SU-DHL-6 (cell line): Measurements from ENCODE around the gene AGTPBP1.

Experiments
- CTCF ChIP-seq: fragments of 200-600 bp; sonication (generic); IDR thresholded peaks from one replicate; pipeline ENCODE4 v1.5.1; 2017; ENCODE audit warnings: antibody characterized with exemption, mild to moderate bottlenecking, low read length, moderate library complexity; ENCODE audit not compliant: insufficient read depth, poor library complexity, severe bottlenecking
- EZH2phosphoT487 ChIP-seq: fragments of 200-600 bp; sonication (generic), shearing (Covaris generic); conservative IDR thresholded peaks from 2 replicates; pipeline ENCODE4 v1.6.1; 2018; ENCODE audit warnings: mild to moderate bottlenecking, antibody characterized with exemption, low read length, moderate library complexity, mixed read lengths

- TF ChIP-seq CTCF (no peak), EZH2phosphoT487 (no peak)
Observed at GRCh38 chr9:85730916-85731630, 10.7 kb downstream of the AGTPBP1 start.
